ENCODE data around the gene PDZRN4.

DNA sequence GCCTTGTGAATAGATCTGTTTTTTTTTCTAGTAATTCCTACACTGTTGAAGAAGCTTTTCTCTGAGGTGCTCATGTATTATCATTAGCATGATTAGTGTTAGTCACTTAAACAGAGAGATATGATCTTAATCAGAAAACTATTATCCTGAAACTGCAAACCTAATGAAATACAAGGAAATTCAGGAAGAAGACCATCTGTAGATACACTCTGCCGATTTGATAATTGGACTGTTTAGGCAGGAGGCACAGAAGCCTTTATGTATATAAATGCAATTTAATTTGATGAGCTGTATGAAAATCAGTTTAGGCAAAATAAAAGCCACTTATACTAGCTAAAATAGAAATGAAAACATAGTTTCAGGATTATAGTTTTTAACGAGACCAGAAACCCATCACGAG is 23.3 kb downstream of the PDZRN4 start:
- TF ChIP-seq, protein P1, sequence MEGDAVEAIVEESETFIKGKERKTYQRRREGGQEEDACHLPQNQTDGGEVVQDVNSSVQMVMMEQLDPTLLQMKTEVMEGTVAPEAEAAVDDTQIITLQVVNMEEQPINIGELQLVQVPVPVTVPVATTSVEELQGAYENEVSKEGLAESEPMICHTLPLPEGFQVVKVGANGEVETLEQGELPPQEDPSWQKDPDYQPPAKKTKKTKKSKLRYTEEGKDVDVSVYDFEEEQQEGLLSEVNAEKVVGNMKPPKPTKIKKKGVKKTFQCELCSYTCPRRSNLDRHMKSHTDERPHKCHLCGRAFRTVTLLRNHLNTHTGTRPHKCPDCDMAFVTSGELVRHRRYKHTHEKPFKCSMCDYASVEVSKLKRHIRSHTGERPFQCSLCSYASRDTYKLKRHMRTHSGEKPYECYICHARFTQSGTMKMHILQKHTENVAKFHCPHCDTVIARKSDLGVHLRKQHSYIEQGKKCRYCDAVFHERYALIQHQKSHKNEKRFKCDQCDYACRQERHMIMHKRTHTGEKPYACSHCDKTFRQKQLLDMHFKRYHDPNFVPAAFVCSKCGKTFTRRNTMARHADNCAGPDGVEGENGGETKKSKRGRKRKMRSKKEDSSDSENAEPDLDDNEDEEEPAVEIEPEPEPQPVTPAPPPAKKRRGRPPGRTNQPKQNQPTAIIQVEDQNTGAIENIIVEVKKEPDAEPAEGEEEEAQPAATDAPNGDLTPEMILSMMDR (IDR thresholded peaks at IDR 0.05), result no peak
- TF ChIP-seq POLR2A (IDR thresholded peaks at IDR 0.05), result no peak

Data from Peyer's patch (tissue), 4 donors.